DND-41 (cell line): ENCODE results near the gene AKR1B1.

Source experiments
- CTCF ChIP-seq: IDR thresholded peaks from 2 replicates; pipeline ENCODE4 v1.5.1; 2012; ENCODE audit warnings: borderline replicate concordance, low read length, moderate library complexity, mild to moderate bottlenecking; ENCODE audit not compliant: poor library complexity, severe bottlenecking; ENCODE audit errors: extremely low read depth
- EZH2 ChIP-seq: IDR thresholded peaks from 3 replicates; pipeline ENCODE4 v1.6.1; 2012; ENCODE audit warnings: borderline replicate concordance, low read depth, mild to moderate bottlenecking, moderate library complexity, low read length, inconsistent platforms; ENCODE audit not compliant: severe bottlenecking

DNA sequence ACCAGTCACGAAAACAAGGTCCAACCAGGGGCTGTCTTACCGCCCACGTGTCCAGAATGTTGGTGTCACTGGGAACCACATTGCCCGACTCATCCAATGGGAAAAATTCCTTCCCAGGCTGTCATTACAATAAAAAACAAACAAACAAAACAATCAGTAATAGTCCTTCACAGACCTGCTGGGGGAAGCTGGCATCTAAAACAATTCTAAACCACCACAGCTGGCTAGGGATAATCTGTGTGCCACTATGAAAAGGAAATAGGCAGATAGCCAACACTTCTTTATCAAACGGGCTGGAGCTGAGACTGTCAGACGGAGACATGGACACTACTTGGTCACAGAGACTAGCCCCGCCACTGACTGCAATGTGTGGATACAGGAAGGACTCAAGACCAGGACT is 9.2 kb downstream of the AKR1B1 start:
- no peak for TF ChIP-seq CTCF
- TF ChIP-seq EZH2: no peak
